Islet precursor cell (in vitro differentiated cells): Measurements from ENCODE around the gene USP34.

Source experiments
- DNase-seq: peaks from one replicate; pipeline ENCODE4 v3.0.0-alpha.2; 2018

The USP34 gene

DNA sequence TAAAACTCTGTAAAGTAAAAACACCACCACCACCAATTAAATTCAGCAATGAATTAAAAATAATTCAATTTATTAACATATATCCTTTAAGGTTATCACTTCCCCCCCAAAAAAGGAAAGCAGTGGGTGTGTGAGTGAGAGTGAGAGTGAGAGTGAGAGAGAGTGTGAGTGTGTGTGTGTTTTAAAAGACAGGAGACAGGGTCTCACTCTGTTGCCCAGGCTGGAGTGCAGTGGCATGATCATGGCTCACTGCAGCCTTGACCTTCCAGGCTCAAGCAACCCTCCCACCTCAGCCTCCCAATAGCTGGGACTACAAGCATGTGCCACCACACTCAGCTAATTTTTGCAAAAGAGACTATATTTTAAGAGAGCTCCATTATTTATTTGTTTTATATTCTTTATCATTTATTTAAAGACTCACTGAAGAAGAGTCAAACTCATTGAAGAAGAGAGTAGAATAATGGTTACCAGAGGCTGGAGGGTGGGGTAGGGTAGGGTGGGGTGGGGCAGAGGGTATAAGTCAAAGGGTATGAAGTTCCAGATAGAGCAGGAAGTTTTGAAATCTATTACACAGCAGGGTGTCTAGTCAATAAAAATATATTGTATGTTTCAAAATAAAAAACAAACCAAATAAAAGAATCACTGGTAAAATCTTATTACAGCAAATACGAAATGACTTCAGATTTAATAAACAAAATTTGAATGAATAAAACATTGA is 187.3 kb downstream of the USP34 start:
- DNase-seq = no peak

DNA sequence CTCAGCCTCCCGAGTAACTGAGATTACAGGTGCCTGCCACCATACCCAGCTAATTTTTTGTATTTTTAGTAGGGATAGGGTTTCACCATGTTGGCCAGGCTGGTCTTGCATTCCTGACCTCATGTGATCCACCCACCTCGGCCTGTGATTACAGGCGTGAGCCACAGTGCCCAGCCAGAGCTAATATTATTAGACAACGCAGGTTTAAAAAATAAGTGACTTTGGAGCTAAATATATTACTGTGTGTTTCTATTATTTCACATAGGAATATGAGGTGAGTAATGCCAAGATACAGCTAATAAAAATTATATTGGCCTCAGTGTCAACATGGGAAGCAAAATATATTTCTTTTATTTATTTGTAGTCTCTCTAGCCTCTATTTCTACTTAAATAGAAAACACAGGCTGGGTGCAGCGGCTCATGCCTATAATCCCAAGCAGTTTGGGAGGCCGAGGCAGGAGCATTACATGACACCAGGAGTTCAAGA is 188.7 kb downstream of the USP34 start:
- DNase-seq = no peak

DNA sequence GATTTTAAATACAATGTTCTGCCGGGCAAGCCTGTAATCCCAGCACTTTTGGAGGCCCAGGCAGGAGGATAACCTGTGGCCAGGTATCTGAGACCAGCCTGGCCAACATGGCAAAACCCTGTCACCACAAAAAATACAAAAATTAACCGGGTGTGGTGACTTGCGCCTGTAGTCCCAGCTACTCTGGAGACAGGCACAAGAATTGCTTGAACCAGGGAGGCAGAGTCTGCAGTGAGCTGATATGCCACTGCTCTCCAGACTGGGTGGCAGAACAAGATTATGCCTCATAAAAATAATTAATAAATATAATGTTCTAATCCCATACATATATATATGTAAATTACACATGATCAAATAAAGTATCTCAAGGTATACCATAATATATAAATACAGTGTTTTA is 189.6 kb downstream of the USP34 start:
- DNase-seq = no peak

DNA sequence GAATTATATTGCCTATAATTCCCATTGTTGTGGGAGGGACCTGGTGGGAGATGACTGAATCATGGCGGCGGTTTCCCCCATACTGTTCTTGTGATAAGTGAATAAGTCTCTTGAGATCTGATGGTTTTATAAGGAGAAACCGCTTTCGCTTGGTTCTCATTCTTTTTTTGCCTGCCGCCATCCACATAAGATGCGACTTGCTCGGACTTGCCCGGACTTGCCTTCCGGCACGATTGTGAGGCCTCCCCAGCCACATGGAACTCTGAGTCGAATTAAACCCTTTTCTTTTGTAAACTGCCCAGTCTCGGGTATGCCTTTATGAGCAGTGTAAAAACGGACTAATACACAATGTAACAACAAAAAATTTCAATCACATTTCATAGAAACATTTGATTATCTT is 193.1 kb downstream of the USP34 start:
- DNase-seq = no peak

DNA sequence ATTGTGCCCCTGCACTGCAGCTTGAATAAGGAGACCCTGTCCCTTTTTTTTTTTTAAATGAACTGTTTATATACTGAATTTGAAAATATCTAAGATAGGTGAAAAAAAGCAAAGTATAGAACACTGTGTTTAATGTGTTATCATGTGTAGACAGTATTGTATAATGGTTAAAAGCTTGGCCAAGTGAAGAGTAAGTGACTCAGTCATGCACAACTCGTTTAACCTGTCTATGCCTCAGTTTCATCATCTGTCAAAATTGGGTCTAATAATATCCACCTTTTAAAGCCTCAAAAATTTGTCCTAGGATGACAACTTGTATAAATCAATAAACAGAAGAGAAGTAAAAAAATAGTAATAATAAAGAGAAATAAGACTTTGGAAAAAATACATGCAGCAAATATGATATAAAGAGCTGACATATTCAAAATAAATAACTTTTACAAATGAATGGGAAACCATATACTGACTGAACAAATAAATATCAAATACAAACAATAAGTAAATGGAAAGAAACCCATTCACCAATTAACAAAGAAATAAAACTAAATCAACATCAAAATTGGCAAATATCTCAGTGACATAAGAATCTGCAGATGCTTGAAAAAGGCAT is 195.2 kb downstream of the USP34 start:
- no peak for DNase-seq

DNA sequence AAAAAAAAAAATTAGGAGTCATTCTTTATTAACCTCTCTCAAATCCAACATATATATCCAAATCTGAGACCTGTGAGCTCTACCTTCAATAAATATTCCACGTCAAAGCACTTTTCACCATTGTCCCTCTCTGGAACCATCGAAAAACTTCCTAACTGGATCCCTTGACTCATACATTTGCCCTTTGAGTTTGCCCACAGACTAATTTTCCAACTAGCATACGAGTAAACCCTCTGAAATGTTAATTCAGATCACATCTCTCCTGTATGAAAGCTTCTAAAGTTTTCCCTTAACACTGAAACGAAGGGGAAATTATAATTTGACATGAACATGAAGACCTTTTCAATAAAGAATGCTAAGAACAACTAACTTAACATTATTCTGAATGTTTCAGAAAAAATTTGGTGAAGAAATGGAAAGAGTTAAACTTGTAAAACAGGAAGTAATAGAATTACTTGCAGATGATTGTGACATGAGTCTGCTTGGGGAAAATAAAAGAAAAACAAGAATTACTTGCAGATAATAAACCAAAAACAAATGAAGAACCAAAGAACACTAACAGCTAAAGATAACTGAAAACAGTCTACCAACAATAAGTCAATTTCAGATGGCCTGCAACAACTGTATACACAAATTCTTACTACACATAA is 198.3 kb downstream of the USP34 start:
- no peak for DNase-seq

DNA sequence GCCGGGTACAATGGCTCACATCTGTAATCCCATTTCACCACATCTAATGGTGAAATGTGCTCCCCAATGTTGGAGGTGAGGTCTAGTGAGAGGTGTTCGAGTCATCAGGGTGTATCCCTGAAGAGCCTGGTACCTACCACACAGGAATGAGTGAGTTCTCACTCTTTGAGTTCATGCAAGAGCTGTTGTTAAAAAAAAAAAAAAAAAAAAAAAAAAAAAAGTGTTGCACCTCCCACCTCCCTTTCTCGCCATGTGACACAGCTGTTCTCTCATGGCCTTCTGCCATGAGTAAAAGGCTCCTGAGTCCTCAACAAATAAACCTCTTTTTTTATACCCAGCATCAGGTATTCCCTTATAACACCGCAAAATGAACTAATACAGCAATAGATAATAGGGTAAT is 202.6 kb downstream of the USP34 start:
- DNase-seq = no peak

GRCh38 chr2:61266632-61267505 is 204.0 kb downstream of the USP34 start:
- DNase-seq = no peak

GRCh38 chr2:61263830-61264229 is 207.1 kb downstream of the USP34 start:
- DNase-seq = no peak

DNA sequence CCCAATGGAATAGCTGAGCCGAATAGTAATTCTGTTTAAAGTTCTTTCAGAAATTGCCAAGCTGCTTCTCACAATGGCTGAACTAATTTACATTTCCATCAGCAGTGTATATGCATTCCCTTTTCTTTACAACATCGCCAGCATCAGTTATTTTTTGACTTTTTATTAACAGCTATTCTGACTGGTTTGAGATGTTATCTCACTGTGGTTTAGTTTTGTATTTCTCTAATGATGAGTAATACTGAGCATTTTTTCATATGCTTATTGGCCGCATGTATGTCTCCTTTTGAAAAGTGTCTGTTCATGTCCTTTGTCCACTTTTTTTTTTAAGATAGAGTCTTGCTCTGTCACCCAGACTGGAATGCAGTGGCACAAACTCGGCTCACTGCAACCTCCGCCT is 208.2 kb downstream of the USP34 start:
- DNase-seq = no peak

DNA sequence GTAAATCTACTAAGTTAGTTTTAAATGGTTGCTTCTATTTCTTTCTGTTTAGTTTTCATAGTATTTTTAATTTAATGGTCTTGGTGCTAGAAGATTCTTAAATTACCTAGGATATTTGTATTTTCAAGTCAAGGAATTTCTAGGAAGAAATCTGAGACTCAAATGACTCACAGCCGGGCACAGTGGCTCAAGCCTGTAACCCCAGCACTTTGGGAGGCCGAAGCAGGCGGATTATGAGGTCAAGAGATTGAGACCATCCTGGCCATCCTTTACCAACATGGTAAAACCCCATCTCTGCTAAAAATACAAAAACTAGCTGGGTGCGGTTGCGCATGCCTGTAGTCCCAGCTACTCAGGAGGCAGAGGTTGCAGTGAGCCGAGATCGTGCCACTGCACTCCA is 213.4 kb downstream of the USP34 start:
- DNase-seq = no peak

GRCh38 chr2:61255580-61256437 is 215.1 kb downstream of the USP34 start:
- DNase-seq = no peak

GRCh38 chr2:61254536-61254935 is 216.4 kb downstream of the USP34 start:
- DNase-seq = no peak

DNA sequence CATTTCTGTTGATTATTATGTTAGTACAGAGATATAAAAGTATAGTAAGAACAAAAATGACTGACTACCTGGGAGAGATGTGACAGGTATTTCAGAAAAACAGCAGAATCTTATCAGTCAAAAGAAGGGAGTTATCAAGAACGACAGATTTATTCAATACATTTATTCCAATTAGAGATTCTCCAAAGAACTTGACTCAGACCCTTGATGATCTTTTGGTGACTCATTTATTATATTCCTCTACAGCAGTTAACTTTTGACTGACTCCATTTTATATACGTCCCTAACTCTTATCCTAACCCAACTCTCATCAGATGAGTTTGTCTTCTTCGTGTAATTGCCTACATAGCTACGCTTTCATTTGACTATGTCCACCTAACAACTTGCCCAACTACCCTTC is 217.8 kb downstream of the USP34 start:
- no peak for DNase-seq

DNA sequence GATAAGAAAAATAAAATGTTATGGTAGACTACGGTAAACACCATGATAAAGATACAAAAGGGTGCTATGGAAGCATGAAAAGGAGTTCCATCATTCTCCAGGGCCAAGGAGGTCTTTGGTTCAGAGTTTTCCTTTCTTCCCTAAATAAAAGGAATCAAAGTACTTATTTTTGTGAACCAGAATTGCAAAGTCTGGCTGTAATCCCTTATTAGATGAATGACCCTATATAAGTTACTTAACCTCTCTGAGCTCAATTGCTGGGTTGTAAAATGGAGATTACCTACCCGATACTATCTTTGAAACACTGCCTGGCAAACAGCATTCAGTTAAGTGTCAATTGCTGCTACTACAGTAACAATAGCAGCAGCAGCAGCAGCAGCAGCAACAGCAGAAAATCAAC is 218.9 kb downstream of the USP34 start:
- DNase-seq = no peak

DNA sequence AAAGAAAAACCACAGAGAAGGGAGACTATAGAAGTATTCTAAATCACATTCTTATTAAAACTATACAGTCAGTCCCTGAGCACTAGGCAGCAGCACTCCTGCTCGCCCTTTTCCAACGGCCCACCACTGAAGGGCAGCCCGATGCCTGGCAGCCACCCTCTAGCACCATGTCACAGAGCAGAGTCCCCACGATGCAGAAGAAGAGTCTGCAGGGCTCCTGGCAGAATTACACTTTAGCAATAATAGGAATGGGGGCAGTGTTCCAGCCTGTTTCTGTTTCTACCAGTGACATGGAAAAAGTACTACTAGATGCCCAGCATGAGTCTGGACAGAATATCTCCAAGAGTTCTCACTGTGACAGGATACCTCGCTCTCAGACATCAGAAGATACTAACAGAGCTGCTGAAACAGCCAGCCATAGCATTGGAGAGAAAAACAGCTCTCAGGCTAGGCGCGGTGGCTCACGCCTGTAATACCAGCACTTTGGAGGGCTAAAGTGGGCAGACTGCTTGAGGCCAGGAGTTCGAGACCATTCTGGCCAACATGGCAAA is 221.3 kb downstream of the USP34 start:
- no peak for DNase-seq

DNA sequence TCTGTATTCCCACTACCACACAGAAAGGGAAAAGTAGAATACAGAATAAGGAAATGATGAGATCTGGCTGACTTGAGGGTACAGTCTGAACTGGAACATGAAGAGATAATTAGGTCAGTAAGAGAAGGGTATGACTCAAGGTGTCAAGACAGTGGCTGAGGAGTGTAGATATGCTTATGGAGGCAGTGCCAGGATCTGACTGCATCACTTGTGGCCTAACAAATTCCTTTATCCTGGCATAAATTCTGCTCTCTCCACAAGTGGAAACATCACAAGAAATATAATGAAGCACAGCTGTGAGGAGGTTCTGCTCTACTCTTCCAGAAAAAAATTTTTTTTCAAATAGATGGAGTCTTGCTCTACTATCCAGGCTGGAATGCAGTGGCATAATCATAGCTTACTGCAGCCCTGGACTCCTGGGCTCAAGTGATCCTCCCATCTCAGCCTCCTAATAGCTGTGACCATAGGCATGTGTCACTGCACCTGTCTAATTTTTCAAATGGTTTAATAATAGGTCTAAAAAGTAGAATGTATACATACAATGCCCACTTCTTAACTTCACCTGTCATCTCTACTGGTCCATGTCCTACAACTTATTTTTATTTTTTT is 223.6 kb downstream of the USP34 start:
- DNase-seq = no peak

DNA sequence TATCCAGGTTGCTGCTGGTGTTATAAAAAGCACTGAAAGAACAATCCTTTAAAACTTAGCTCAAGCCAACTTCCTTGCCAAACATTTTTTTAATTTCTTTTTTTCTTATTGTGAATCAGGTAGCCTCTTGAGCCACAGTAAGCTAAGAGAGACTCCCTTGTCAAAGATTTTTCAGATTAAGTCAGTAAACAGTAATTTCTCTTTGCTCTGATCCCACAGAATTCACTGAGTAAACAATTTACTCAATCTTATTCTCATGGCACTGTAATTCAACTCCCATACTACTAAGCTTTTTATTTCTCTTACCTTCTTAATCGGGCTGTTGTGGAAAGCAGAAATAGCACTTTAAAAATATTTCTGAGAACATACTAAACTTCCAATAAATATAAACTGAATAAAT is 226.2 kb downstream of the USP34 start:
- no peak for DNase-seq

- DNase-seq = no peak
Measured at GRCh38 chr2:61241266-61241665, 229.6 kb downstream of the USP34 start.

DNA sequence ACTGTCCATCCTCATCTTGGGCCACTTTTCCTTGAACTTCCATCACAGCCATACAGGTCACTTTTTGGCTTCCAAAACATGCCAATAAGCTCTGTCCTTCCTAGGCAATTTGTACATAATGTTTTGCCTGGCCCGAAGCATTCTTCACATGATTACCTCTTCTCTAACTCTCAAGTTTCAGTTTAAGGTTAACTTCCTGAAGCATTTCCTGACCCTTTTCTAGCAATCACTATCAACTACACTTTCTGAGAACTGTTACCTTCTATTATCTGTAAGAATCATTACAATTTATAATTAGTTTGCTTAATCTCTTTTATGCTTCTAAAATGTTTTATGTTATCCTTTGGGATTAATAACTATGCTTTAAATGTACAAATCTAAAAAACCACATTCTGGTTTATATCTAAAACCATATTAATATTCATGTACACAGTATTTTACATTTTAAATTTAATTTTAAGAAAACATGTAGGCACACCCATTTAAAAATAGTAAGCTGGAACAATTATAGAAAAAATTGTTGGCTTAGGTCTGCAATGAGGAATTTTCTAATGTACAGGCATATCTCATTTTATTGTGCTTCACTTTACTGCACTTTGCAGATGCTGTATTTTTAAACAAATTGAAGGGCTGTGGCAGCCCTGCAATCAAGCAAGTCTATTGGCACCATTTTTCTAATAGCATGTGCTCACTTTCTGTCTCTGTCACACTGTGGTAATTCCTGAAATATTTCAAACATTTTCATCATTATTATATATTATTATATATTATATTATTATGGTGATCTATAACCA is 232.5 kb downstream of the USP34 start:
- no peak for DNase-seq

DNA sequence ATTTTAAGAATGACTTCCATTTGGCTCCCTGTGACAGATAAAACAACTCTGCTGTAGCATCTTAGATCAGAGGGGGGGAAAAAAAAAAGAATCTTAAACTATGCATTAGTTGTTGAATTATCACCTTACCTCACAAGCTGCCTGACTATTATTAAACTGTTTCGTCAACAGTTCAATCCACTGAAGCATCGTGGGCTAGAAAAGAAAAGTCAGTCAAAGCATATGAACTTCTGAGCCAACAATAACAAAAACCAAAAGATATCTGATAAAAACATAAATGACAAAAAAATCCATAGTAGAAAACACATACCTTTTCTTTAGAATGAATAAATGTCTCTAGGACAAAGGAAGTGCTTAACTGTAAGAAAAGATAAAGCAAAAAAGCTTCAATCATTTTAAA is 235.2 kb downstream of the USP34 start:
- no peak for DNase-seq
